Transverse colon (tissue), 4 donors: ENCODE data around the gene ALDOA.

Experiments used
- CTCF ChIP-seq, 5 experiments: fragments of 200-600 bp in 3 of 5; fragments of 450-650 bp in 2 of 5; sonication (generic) in 3 of 5; IDR thresholded peaks; 1 replicate in 2 of 5; 2 replicates in 3 of 5; pipeline ENCODE4 v1.5.1; 2016 to 2017; ENCODE audit warnings: antibody characterized with exemption in 5 of 5, inconsistent platforms in 3 of 5, mild to moderate bottlenecking in 2 of 5, moderate library complexity in 1 of 5
- POLR2A ChIP-seq: fragments of 450-650 bp; IDR thresholded peaks from one replicate; pipeline ENCODE4 v1.6.1; 2016; ENCODE audit warnings: antibody characterized with exemption, mild to moderate bottlenecking, moderate library complexity
- POLR2AphosphoS5 ChIP-seq, 3 donors: sonication (generic); formaldehyde crosslinking; IDR thresholded peaks; one replicate each; pipeline ENCODE4 v1.6.1; 2016; ENCODE audit warnings: antibody characterized with exemption in 3 of 3

GRCh38 chr16:30116291-30117207 lies 51.0 kb downstream of the ALDOA start:
- TF ChIP-seq POLR2A (no peak), POLR2AphosphoS5 (IDR thresholded peaks at IDR 0.05) (no peak), CTCF (IDR thresholded peaks at IDR 0.05) (no peak)
